Right lobe of liver (tissue), 6 donors: ENCODE data around the gene PLEKHF1. TPM values are rescaled to one million over a fixed set of nuclear protein-coding genes. Genes with fewer than 3 reads are reported as not detected.

Experiments
- ATAC-seq, 4 donors: fragments of 200-7000 bp; cut with Tn5 transposase; one replicate each; pipeline ENCODE4 v1.9.1; 2020; ENCODE audit warnings: mild to moderate bottlenecking in 4 of 4, moderate library complexity in 4 of 4
- DNase-seq, 3 donors: peaks; one replicate each; pipeline ENCODE4 v3.0.0-alpha.2; 2020
- H3K27ac ChIP-seq, 3 donors: fragments of 200-600 bp; one replicate each; pipeline ENCODE4 v1.8.0; 2022
- H3K27me3 ChIP-seq, 2 donors: fragments of 200-600 bp; one replicate each; pipeline ENCODE4 v1.8.0; 2022
- H3K36me3 ChIP-seq, 4 donors: fragments of 200-600 bp; sonication (generic) in 1 of 4; one replicate each; pipeline versions ENCODE4 v1.5.1 to v1.8.0; 2017 to 2022; ENCODE audit warnings: control low read depth in 1 of 4
- H3K4me1 ChIP-seq, 4 donors: fragments of 200-600 bp; sonication (generic) in 1 of 4; one replicate each; pipeline versions ENCODE4 v1.5.1 to v1.8.0; 2017 to 2022; ENCODE audit warnings: control low read depth in 1 of 4
- H3K4me3 ChIP-seq, 3 donors: fragments of 200-600 bp; one replicate each; pipeline ENCODE4 v1.8.0; 2022
- H3K9me3 ChIP-seq, 4 donors: fragments of 200-600 bp; sonication (generic) in 1 of 4; one replicate each; pipeline versions ENCODE4 v1.5.1 to v1.8.0; 2017 to 2022; ENCODE audit warnings: control low read depth in 1 of 4
- POLR2A ChIP-seq: fragments of 450-650 bp; IDR thresholded peaks from one replicate; pipeline ENCODE4 v1.6.1; 2017; ENCODE audit warnings: antibody characterized with exemption, mild to moderate bottlenecking
- WGBS: methylation state at CpG from one replicate; pipeline ENCODE4 v1.1.6; 2018; ENCODE audit warnings: low coverage, low lambda C conversion rate; ENCODE audit not compliant: insufficient coverage; ENCODE audit errors: missing lambda C conversion rate; 5-methylcytosine and 5-hydroxymethylcytosine counted together
- intact Hi-C, 2 donors: fragments of 100-400 bp; cut with DNase I; formaldehyde crosslinking; loops; one replicate each; pipeline versions ENCODE4 v1.11.2 to v1.14.1; 2022
- total RNA-seq, 6 experiments: library from RNA; depleted of rRNA in 2 of 6; stranded (reverse); fragments of >200 nt in 2 of 6; fragmentation: NEBNext Ultra II Directional in 3 of 6; extraction: Animal tissue kit (Norgen Biotek cat#: 25700) in 3 of 6; gene quantifications; one replicate each; pipeline versions ENCODE4 v1.1.0 to v1.2.4, GENCODE V29; 2016 to 2023
- TF ChIP-seq, protein P1 (sequence below), 4 donors: fragments of 200-600 bp in 3 of 4; fragments of 450-650 bp in 1 of 4; IDR thresholded peaks; one replicate each; pipeline versions ENCODE4 v1.5.1 to v1.8.0; 2016 to 2022; ENCODE audit warnings: antibody characterized with exemption in 4 of 4, mild to moderate bottlenecking in 2 of 4
- donor health status: DM: no; HTN: yes; CAD: no.
- donor health status: DM: no; HTN: no; CAD: no.
- donor health status: DM: no; HTN: no; CAD: no.
- donor health status: DM: no; HTN: yes; CAD: no.
- donor health status: DM: no; HTN: yes; CAD: no.

PLEKHF1 gene
- total RNA-seq, 6 experiments from 2014 or later, result 5.6 to 13.8 (median 9.8) TPM

DNA sequence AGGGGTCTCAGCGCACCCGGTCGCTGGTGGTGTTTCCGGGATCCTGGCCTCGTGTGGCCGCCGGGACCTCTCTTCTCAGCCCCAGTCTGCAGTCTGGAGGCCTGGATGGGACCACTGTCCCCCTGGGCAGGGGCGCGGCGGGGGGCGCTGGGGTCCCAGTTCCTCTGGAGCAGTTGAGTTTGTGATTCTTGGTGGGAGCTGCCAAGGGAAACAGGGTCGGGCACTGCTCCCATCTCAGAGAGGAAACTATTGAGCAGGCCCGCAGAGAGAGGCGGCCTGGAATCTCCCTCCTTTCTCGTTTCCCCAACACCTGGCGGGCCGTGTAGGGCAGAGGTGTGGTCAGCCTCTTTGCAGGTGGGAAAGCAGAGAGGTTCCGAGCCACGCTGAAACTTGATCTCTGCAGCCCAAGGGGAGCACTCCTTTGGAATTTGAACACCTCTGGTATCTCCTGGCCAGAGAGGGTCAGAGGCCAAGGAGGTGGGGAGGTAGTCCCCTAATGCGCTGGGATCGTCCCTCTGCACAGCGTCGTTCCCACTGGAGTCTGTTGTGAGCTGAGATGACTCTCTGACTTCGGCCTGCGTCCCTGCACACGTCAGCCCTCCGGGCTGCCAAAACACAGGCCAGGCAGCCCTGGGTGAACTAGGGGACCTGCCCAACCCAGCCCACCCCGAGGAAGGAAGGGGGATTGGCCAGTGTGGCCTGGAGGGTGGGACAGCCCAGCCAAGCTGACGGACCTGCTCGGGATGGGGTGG is 741 bp downstream of the PLEKHF1 start:
- peaks cover 0 to 53% (median 19%) of the 10 kb centered on the region in 4 donors for H3K4me1 ChIP-seq
- intact Hi-C loops, result no loop called here

DNA sequence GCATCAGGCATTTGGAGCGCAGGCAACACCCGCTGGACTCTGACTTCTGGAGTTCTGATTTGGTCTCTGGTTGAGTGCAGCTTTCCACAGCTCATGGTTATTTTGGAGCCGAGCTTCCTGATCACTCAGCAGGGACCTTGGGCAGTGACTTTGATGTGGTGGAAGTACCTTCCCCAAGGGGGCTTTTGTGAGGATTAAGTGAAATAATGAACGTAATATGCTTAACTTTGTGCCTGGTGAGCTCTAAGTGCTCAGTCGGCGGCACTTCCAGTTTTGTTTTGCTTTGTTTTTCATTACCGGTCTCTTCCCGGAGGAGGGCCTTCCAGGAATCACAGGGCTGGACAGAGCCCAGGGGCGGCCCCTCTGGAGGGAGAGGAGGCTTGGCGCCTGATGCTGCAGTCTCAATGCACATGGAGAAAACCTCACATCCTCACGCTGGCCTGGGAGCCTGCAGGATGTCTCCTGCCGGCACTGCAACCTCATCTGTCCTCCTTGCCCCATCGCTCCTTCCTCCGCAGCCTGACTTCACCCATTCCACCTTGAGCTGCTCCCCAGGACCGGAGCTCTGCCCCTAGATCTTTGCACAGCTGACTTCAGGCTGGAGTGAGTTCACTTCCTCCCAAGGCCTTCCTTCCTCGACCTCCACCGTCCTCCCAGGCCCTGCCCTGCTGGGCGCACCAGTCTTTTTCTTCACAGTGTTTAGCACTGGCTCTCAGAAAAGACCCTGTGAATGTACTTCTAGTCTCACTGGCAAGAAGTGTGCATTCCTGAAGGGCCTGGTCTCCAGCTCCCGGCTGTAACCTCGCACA is 1.5 kb downstream of the PLEKHF1 start:
- peaks cover 0 to 58% (median 21%) of the 10 kb centered on the region in 4 donors for H3K4me1 ChIP-seq

More for the DNA sequence above, 741 bp downstream of the PLEKHF1 start:
- no peaks in the 10 kb centered on the region for H3K9me3 ChIP-seq
- WGBS, result 6% methylated on average over 6 of the region's 30 CpGs
- no peaks in the 10 kb centered on the region for H3K27me3 ChIP-seq
- H3K36me3 ChIP-seq, result no peaks in the 10 kb centered on the region
- peak overlapping the region; percentile 83 to 95 (median 94) for H3K4me3 ChIP-seq
- TF ChIP-seq POLR2A, result peak; percentile 30
- TF ChIP-seq, protein P1, sequence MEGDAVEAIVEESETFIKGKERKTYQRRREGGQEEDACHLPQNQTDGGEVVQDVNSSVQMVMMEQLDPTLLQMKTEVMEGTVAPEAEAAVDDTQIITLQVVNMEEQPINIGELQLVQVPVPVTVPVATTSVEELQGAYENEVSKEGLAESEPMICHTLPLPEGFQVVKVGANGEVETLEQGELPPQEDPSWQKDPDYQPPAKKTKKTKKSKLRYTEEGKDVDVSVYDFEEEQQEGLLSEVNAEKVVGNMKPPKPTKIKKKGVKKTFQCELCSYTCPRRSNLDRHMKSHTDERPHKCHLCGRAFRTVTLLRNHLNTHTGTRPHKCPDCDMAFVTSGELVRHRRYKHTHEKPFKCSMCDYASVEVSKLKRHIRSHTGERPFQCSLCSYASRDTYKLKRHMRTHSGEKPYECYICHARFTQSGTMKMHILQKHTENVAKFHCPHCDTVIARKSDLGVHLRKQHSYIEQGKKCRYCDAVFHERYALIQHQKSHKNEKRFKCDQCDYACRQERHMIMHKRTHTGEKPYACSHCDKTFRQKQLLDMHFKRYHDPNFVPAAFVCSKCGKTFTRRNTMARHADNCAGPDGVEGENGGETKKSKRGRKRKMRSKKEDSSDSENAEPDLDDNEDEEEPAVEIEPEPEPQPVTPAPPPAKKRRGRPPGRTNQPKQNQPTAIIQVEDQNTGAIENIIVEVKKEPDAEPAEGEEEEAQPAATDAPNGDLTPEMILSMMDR (IDR thresholded peaks at IDR 0.05), result no peak
- ATAC-seq (peak; percentile 42 to 58 (median 50)), DNase-seq (peak; percentile 67 to 77 (median 75))
- peak overlapping the region; percentile 74 to 85 (median 83) for H3K27ac ChIP-seq

DNA sequence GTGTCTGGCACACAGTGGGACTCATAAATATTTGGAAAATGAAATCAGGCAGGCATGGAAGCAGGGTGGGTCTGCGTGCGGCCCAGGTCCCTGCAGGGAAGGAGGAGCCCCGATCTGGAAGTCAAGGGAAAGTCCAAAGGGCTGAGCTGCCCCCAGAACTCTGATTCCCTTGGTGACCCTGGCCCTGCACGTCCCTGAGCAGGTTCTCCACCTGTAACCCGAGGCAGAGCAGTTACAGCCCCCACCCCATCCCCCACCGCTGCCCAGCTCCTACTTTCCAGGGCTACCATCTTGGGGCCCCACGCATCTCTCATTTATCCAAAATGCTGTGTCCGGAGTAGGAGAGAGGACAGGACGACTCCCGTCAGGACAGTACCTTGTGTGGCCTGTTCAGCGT is 2.1 kb downstream of the PLEKHF1 start:
- TF ChIP-seq, protein P1 (IDR thresholded peaks at IDR 0.05), result no peak
- TF ChIP-seq POLR2A, result no peak
- H3K27me3 ChIP-seq, result no peaks in the 10 kb centered on the region
- DNase-seq (no peak), ATAC-seq (no peak)
- peaks cover 0 to 58% (median 21%) of the 10 kb centered on the region in 4 donors for H3K4me1 ChIP-seq
- no peaks in the 10 kb centered on the region for H3K9me3 ChIP-seq
- peak overlapping the region in 2 of 3 donors; percentile 83 to 94 for H3K4me3 ChIP-seq
- intact Hi-C loops, result no loop called here
- 61% methylated on average over 3 of the region's 11 CpGs for WGBS
- H3K27ac ChIP-seq, result peak overlapping the region in 1 of 3 donors; percentile 85
- no peaks in the 10 kb centered on the region for H3K36me3 ChIP-seq

More for the DNA sequence above, 1.5 kb downstream of the PLEKHF1 start:
- peak; percentile 59 to 77 (median 66) for DNase-seq
- Histone ChIP-seq H3K27ac (peak overlapping the region; percentile 74 to 85 (median 83)), H3K27me3 (no peaks in the 10 kb centered on the region), H3K4me3 (peak overlapping the region; percentile 83 to 95 (median 94)), H3K9me3 (no peaks in the 10 kb centered on the region), H3K36me3 (no peaks in the 10 kb centered on the region)
- TF ChIP-seq, protein P1 (IDR thresholded peaks at IDR 0.05), result no peak
- no peak for TF ChIP-seq POLR2A
- intact Hi-C loops, result no loop called here
- WGBS, result 22% methylated on average over 18 of the region's 20 CpGs
- ATAC-seq, result peak; percentile 2 to 44 (median 13)

DNA sequence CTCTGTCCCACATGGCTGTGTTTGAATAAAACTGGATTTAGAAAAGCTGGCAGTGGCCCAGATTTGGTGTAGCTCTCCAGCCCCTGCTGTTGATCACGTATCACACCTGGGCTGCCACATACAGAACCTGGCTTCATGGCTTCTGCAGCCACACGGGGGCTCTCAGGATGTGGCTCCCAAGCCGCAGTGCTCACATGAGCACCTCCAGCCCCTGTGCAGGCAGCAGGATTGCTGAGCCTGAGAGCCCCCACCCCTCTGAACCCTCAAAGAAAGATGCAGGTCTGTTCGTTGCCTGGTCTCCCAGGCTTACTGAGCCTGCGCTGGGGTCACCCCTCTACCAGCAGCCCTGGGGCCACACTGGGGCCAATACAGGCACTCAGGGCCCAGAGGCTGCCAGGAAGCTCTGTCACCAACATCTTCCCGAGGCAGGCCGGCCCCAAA is 2.7 kb downstream of the PLEKHF1 start:
- no peak overlapping the region for H3K27ac ChIP-seq
- H3K9me3 ChIP-seq, result no peaks in the 10 kb centered on the region
- no peaks in the 10 kb centered on the region for H3K36me3 ChIP-seq
- peaks cover 0 to 58% (median 21%) of the 10 kb centered on the region in 4 donors for H3K4me1 ChIP-seq
- WGBS, result 60% methylated on average over 2 of the region's 7 CpGs
- no peaks in the 10 kb centered on the region for H3K27me3 ChIP-seq
- DNase-seq, result peak in 1 of 3 donors; percentile 28
- intact Hi-C loops, result no loop called here
- no peak overlapping the region for H3K4me3 ChIP-seq
- TF ChIP-seq, protein P1 (IDR thresholded peaks at IDR 0.05), result no peak
- TF ChIP-seq POLR2A, result no peak
- no peak for ATAC-seq
